8988T (cell line): ENCODE data around the gene HAGHL.
"Not testable (repeated sequence)": the region's sequence is repeated elsewhere in the genome, so short reads cannot be mapped to it uniquely, and the experiment has no call there.

Experiments used
- DNase-seq: peaks from one replicate; pipeline ENCODE4 v3.0.0; 2011

HAGHL gene

DNA sequence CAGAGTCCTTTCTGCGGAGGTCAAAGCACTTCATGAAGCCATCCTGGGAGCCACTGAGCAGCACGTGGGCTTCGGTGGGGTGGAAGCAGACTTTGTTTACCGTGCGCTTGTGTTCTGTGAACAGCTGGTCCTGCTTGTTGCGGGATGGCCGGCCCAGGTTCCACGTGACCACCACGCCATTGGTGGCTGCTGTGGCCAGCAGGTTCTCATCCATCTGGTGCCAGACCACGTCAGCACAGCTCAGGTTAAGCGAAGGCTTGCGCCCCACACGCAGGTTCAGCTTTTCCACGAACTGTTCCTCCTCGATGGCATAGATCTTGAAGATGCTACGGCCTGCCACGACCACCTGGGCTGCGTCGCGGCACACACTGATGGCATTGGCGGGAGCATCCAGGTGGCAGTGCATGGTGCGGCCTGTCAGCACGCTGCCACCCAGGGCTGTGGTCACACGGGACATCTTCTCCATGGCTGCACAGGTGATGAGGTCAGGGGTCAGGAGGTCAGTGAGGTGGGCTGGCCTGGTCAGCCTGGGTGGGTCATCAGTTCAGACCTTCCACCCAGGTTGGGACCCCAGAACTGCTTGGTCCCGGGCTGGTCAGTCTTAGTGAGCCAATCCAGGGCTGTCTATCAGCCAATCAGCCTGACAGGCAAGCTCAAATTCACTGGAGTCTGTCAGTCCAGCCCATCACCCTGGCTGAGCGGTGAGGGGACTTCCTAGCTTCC is 37.6 kb upstream of the HAGHL start:
- no peak for DNase-seq

DNA sequence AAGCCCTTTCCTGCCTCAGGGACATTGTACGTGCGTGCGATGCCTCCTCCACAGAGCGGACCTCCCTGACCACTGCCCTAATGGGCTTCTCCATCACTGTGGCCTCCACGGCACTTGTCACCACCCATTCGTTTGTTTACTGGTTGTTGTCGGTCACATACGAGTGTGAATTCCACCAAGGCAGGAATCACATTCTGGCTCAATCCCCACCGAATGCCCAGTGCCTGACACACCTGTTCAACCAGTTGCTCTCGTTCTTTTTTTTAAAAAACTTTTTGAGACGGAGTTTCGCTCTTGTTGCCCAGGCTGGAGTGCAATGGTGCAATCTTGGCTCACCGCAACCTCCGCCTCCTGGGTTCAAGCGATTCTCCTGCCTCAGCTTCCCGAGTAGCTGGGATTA is 35.7 kb upstream of the HAGHL start:
- DNase-seq: not testable (repeated sequence)

DNA sequence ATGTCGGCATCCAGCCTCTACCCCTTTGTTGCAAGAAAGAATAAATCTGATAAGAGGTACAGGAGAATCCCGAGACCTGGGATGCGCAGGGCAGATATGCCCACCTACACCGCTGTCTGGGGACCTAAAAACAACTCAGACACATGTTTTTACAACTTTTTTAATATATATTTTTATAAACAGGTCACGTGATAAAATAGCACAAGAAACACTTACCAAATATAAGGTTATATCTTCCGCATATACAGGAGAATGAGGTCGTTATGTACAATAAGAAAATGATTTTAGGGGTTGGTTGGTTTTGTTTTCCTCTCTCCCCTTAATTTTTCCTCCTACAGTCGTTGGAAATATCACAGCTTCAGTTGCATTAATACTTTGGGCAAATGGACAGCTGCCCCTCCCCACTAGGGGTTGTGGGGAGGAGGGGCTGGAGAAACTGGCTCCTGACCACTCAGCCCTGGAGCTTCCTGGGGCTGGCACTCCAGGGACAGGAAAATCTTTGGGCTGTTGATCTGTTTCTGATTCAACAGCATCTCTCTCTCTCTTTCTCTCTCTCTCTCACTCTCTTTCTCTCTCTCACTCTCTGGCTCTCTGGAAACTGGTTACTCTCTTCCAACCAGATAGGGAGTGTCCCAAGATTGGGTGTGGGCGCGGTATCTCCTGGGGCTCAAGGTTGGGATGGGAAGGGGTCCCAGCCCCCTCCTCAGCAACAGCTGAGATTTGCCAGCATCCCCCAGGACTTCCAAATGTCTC is 34.4 kb upstream of the HAGHL start:
- DNase-seq: no peak

DNA sequence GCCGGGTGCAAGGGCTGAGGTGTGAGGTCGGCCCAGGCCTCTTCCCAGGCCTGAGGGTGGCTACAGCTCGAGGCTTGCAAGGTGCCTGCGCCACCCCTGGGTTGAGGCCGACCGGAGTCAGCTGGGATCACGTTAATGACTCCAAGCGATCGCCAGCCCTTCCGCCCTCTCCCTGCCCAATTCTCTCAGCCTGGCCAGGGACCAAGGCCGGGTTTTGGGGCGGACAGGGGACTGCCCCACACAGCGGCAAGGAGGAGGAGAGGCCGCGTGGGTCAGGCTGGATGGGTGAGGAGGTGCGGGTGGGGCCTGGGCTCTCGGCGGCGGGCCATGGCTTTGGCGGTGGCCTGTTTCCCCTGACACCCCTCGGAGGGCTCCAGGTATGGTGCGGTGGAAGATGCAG is 33.5 kb upstream of the HAGHL start:
- DNase-seq: no peak

DNA sequence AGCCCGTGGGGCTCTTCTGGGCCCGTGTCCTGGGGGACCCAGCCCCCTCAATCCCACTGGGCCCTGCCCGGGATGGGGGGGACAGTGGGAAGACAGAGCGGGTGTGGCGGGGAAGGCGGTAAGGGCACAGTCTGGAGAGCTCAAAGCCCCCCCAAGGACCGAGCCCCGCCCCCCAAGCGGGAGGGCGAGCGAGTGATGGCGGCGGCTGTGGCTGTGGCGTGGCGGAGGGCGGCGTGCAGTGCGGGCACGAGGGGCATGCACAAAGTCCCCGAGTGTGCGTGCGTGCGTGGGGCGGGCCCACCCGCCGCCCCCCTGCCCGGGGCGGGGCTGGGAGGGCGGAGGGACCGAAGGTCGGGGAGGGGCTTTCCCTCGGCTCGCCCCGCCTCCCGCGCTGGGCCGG is 33.1 kb upstream of the HAGHL start:
- no peak for DNase-seq

DNA sequence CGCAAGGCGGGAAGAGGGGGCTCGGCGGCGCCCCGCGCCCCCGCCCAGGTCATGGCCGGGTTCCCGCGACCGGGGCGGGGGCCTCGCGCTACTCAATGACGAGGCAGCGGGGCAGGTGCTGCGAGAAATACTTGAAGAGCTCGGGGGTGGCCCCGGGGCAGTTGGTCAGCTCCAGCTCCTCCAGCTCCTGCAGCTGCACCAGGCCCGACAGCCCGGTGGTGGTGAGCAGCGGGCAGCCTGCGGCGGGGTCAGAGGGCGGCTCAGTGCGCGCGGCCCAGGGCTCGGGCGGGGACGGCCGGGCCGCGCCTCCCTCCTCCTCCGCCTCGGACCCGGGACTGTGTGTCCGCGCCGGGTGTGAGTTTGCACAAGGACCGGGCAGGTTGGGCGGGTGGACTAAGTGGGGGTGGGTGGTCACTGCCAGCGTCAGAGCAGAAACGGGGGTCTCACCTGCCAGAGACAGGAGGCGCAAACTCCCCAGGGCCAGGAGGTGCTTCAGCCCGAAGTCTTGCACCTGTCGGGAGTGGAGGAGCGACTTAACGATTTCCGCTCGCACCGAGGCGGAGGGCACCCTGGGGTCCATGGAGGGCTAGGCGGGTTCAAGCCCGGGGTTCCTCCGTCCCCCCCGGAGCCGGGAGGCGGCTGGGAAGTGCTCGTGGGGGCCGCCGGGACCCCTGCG is 32.6 kb upstream of the HAGHL start:
- no peak for DNase-seq

DNA sequence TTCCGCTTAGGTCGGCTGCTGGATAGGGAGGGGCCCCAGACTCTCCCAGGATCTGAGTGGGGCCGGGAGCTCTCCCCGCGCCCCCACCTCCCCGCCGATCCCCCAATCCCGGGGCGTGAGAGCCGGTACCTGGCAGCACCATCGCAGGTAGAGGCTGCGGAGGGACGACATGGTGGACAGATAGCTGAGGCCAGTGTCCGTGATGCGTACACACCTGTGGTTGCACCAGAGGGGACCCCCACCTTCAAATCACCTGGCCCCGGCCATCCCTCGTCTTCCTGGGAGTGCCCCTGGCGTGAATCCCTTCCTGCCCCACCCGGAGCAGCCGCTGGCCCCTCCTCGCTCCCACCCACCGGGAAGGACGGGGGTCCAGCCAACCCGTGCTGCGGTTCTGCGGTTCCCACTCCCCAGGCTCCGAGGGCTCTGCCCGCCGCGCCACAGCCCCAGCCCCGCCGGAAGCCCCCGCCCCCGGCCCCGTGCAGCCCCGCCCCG is 32.0 kb upstream of the HAGHL start:
- DNase-seq: no peak

DNA sequence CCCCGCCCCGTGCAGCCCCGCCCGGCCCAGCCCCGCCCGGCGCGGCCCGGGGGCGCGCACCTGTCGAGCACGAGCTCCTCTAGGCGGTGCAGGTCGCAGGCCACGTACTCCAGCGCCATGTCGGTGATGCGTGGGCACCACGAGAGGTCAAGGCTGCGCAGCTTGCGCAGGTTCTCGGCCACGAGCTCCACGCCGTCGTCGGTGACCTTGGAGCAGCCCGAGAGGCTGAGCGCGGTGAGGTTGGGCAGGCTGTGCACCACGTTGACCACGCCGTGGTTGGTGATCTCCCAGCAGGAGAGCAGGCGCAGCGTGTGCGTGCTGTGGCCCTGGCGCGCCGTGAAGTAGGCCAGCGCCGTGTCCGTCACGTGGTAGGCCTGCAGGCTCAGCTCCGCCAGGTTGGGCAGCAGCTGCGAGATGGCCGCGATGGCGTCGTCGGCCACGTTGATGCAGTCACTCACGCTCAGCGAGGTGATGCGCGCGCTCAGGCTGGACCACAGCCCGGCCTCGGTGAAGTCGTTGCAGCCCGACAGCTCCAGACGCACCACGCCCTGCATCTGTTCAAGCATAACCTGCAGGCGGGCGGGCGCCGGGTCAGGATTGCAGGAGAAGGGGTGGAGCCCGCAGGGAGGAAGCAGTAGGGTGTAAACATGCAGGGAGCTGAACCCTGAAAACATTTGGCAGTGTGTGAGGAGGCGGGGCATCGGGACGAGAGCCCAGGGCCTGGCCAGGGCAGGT is 31.4 kb upstream of the HAGHL start:
- DNase-seq: no peak

DNA sequence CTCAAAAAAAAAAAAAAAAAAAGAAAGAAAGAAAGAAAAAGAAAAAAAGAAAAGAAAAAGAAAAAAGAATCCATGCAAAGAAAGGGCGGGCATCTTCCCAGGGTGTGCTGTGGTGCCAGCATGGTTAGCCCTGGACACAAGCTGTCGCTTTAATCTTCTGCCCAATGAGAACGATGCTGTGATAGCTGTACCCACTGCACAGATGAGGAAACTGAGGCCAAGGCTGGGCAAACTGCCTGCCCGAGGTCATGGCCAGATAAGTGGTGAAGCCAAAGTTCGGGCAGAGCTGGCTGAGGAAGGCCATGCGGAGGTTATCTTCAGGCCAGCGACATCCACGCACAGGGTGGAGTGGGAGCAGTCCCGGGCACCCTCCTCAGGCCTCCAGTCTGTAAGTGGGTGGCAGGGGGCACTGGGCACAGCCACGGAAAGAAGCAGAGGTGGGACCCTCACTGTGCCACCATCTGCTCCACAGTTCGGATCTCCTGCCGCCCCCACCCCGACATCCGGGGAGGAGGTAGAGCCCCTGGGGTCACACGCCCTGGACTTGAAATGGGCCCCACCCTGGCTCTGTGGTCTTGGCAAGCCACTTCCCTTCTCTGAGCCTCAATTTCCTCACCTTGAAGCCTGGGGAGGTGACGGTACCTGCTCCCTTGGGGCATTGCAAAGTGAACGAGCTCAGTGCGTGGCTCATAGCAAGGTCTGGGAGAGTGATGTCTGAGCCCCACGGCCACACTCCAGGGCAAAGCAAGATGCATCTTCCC is 27.8 kb upstream of the HAGHL start:
- no peak for DNase-seq

DNA sequence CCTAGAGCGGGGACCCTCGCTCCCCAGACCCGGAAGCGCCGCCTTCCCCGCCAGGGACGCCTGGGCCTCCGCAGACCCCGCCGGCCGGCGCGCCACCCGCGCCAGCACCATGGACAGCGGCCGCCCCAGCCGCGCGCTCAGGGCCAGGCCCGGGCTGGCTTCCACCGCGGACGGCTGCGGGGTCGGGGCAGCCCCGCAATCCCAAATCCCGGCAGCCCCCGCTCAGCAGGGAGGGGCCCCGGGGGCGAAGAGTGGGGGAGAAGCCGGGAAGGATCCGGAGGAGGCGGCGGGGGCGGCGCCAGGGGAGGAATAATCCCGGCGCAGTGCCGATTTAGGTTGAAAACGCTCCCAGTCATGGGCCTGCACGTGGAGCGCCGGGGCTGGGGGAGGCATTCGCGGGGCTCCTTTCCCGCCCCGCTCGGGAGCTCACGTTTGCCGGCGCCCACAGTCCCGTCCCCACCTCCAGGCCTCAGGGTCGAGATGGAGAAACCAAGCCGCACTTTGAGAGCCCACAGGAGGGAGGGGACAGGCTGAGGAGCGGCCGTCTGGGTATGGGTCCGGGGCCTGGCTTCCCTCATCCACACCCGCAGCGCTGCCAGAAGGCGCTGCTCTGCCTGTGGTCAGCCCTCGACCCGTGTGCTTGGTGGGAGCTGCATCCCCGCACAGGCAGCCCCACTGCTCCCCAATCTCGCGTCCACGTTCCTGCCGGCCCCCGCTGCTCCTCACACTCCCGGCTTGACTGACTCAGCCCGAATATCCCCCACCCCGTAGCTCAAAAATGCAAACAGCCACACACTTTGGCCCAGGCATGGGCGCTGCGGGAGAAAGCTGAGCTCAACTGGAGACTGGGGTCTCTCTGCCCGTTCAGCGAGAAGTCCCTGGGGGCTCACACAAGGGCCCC is 26.0 kb upstream of the HAGHL start:
- no peak for DNase-seq

DNA sequence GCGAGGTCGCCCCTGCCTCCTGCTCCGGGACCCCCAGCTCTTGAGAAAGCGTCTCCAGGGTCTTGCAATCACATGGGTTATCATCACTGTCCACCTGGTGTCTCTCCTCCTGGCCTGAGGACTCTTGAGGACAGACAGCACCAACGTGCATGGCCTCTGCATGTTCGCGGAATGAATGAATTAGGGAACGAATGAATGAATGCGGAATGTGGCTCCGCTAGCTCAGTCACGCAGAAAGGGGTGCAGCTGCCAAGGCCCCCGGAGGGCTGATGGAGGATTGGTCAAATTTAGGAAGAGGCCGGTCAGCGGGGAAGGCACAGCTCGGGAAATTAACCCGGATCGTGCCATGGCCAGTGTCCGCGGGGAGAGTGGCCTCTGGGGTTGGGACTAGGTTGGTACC is 24.6 kb upstream of the HAGHL start:
- DNase-seq: no peak

DNA sequence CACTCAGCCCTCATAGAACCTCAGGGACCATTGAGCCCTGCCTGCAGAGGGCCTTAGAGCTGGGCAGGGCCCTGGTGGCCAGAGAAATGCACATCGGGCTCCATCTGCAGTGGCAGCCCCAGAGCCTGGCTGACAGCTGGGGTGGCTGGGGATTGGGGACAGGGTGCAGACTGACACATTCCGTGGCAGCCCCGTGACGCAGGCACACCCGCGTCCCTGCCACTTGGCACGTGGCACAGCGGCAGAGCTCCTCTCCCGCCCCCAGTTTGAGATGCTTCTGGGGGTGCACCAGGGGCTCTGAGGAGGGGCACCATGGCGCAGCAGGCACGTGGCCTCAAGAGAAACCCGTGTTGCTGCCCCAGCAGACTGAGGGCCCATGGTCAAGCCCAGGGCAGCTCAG is 23.5 kb upstream of the HAGHL start:
- no peak for DNase-seq

DNA sequence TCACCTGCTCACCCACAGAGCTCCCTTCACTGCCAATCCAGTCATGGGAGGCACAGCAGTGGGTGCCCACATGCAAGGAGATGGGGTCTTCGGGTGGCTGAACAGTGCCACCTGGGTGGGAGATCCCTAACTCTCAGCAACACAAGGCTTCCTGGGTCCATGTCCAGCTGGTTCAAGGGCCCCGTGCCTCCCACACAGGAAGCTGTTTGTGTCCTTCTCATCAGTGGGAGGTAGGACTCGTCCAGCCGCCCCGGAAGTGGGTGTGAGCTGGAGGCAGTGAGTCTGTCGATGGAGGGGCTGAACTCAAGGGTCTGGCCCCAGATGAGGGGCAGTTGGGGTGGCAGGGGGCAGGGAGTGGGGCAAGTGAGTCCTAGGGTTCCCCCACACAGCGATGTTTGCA is 22.9 kb upstream of the HAGHL start:
- no peak for DNase-seq

DNA sequence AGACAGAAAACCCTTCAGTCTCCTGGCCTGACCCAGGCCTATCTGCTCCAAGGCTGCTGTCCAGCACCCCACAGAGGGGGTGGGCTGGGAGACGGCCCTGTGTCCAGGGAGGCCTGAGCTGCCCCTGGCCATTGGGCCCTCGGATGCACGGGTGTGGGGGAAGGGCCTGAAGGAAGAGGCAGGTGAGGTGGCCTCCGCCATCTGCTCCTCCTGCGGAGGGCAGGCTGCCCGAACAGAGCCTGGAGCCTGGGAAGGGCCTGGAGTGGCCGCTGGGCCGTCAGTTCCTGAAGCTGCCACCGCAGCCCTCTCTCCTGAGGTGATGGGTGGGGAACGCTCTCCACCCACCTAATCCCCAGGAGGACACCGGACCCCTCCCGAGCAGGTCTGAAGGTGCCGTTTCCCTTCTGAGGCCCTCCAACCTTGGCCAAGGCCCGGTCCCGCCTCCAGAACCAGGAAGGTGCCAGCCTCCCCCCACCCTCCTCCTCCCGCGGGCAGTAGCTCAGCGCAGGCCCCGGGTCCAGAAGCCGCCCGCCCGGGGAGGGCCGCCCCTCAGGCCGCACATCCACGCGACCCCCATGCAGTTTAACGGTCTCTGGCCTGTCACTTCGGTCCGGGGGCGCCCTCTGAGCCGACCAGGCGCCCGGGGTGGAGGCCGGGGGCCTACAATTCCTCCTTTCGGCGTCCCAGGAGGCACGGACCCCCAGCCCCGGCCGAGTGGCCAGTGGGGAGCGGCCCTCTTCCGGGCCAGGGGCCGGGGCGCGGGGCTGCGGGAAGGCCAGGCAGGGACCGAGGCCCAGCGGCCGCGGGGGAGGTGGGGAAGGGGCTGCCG is 22.1 kb upstream of the HAGHL start:
- DNase-seq: no peak

DNA sequence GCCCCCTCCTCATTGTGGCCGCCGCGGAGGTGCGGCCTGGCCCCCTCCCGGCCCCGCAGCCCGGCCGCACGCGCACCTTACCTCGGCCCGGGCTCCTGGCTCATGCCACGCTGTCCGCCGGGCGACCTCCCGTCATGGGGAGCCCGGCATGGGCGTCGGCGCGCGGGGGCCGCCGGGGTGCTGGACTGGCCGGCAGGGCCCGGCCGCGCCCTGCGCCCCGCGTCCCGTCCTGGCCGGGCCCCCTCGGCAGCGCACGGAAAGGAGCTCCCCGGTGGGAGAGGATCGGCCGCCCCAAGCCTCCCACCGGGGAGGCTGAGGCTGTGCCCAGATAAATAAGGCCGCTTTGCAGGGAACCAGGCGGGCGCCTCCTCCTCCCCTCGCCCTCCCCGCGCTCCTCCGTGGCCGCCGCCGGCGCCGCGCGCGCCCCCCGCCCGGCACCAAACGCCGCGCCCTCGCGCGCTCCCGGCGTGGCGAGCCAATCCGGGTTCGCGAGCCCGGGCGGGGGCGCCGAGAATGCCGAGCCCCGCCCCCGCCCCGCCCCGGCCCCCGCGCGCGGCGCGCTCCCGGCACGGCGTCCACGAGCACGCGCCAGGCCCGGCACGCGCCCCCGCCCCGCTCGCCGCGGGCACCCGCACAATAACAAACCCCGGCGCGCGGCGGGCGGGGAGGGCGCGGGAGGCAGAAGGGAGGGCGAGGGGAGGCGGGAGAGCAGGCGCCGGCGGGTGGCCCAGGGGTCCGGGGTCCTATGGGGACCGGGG is 21.3 kb upstream of the HAGHL start, which contains the start of gene FBXL16:
TSS of gene FBXL16 (minus strand) at position 371 of the 758 bp plus-strand sequence. CDS start 8,396 bp downstream, outside the sequence.
- peak; percentile 89 for DNase-seq

DNA sequence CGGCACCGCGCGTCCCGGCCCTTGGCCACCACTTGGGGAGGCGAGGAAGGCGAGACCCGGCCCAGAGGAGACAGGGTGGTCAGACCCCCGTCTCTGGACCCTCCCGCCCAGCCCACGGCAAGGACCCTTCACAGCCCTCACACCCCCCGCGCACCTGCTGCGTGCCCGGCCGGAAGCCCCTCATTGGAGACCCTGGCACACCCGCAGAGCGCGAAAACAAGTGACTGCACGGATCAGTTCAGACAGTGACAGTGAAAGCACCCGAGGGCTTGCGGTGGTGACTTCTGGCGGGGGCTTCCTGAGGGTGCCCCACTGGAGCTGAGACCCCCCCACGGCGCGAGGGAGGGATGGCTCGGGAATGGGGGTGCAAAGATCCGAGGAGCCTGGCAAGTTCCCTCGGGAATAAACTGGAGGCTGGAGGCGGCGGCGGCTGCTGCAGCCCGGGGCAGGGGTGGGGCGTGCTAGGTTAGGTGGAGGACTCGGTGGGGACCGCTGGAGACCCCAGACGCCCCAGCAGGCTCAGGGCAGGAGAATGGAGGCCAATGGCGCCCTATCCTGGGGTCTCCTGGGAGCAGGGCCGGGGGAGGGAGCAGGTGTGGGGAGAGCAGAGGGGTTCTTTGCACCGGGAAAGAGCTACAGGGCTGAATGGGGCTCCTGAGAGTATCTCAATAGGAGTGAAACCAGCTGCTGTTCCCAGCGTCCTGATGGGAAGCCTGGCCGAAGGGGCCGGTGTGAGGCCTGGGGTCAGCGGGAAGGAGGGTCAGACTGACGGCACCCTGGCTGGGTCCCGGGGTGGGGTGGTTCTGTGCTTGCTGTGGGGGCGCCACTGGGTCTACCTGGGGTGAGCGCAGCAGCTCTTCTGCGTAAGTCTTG is 20.5 kb upstream of the HAGHL start:
- no peak for DNase-seq

DNA sequence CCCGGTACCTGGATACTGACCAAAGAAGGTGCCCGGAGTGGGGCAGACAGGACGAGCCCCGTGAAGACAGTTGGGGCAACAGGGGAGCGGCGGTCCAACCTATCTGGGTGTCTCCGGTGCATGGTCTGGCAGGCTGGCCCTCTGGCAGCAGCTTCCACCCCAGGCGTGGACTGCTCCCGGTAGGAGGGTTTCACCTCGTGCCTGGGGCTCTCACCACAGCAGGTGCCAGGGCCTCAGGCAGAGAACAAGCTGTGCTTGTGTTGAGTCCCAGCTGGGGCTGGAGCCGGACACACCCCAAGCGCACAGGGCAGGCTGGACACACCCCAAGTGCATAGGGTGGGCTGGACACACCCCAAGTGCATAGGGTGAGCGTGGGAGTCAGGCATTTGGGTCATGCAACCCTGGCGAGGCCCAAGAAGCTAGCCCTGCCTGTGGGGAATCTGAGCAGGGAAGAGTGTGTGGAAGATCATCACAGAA is 19.8 kb upstream of the HAGHL start:
- DNase-seq: no peak

DNA sequence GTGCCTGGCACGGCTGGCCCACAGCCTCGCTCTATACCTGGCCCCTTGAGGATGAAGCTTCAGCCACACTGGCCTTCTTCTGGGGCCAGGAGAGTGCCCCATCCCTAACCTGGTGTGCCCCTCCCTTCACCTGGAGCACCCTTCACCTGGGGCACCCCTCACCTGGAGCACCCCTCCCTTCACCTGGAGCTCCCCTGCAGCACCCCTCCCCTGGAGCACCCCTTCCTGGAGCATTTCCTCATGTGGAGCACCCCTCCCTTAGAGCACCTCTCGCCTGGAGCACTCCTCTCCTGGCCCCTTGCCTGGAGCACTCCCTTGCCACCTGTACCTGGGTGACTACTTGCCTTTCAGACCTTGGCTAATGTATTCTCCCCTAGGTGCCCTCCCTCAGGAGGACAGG is 18.9 kb upstream of the HAGHL start:
- no peak for DNase-seq
